ENCODE data around the gene LGR6.

GRCh38 chr1:202240956-202241355, 47.4 kb downstream of the LGR6 start:
- no peak for TF ChIP-seq CTCF (IDR thresholded peaks at IDR 0.05)
- TF ChIP-seq POLR2A (IDR thresholded peaks at IDR 0.05): no peak

Measured in suprapubic skin (tissue), 3 donors.